RWPE2 (cell line): ENCODE data around the gene KSR2.

Experiments
- ATAC-seq: fragments of 200-7000 bp; cut with Tn5 transposase; 3 replicates; pipeline ENCODE4 v1.9.1; 2021; ENCODE audit warnings: low read depth
- DNase-seq: peaks from one replicate; pipeline ENCODE4 v3.0.0-alpha.2; 2020; ENCODE audit warnings: low spot score
- H3K27ac ChIP-seq: fragments of 450-650 bp; 2 replicates; pipeline ENCODE4 v1.5.1; 2017; ENCODE audit warnings: mild to moderate bottlenecking; ENCODE audit not compliant: poor library complexity, severe bottlenecking
- H3K27me3 ChIP-seq: fragments of 250-450 bp; sonication (Bioruptor Pico); 2 replicates; pipeline ENCODE4 v1.5.1; 2021; ENCODE audit warnings: mild to moderate bottlenecking, moderate library complexity; ENCODE audit not compliant: insufficient read depth, poor library complexity, severe bottlenecking
- H3K36me3 ChIP-seq: fragments of 250-450 bp; sonication (Bioruptor Pico); 2 replicates; pipeline ENCODE4 v1.5.1; 2020; ENCODE audit warnings: low read depth, mild to moderate bottlenecking, moderate library complexity
- H3K4me1 ChIP-seq: fragments of 250-450 bp; sonication (Bioruptor Pico); 2 replicates; pipeline ENCODE4 v1.5.1; 2021; ENCODE audit warnings: mild to moderate bottlenecking, moderate library complexity; ENCODE audit not compliant: insufficient read depth, poor library complexity, severe bottlenecking
- H3K4me3 ChIP-seq: fragments of 250-450 bp; sonication (Bioruptor Pico); 2 replicates; pipeline ENCODE4 v1.5.1; 2021; ENCODE audit warnings: mild to moderate bottlenecking, moderate library complexity; ENCODE audit not compliant: severe bottlenecking
- H3K9me3 ChIP-seq: fragments of 250-450 bp; sonication (Bioruptor Pico); 2 replicates; pipeline ENCODE4 v1.5.1; 2021; ENCODE audit warnings: mild to moderate bottlenecking, moderate library complexity; ENCODE audit not compliant: severe bottlenecking
- CTCF ChIP-seq: fragments of 450-650 bp; IDR thresholded peaks from one replicate; pipeline ENCODE4 v1.5.1; 2017; ENCODE audit warnings: mild to moderate bottlenecking, moderate library complexity; ENCODE audit not compliant: poor library complexity, severe bottlenecking

The KSR2 gene

GRCh38 chr12:117437516-117438255, 531.1 kb downstream of the KSR2 start:
- Histone ChIP-seq H3K9me3 (no peaks in the 10 kb centered on the region), H3K27me3 (no peaks in the 10 kb centered on the region), H3K27ac (no peak overlapping the region), H3K36me3 (no peaks in the 10 kb centered on the region), H3K4me1 (no peaks in the 10 kb centered on the region), H3K4me3 (no peak overlapping the region)
- DNase-seq (no peak), ATAC-seq (no peak)
- TF ChIP-seq CTCF = no peak

GRCh38 chr12:117433878-117434277, 534.9 kb downstream of the KSR2 start:
- TF ChIP-seq CTCF = no peak
- Histone ChIP-seq H3K4me1 (no peaks in the 10 kb centered on the region), H3K27me3 (no peaks in the 10 kb centered on the region), H3K36me3 (no peaks in the 10 kb centered on the region), H3K9me3 (no peaks in the 10 kb centered on the region), H3K27ac (no peak overlapping the region), H3K4me3 (no peak overlapping the region)
- ATAC-seq (no peak), DNase-seq (no peak)

- Histone ChIP-seq H3K9me3 (no peaks in the 10 kb centered on the region), H3K27ac (no peak overlapping the region), H3K4me3 (no peak overlapping the region), H3K36me3 (no peaks in the 10 kb centered on the region), H3K4me1 (no peaks in the 10 kb centered on the region), H3K27me3 (no peaks in the 10 kb centered on the region)
- no peak for TF ChIP-seq CTCF
- ATAC-seq (no peak), DNase-seq (no peak)
Measured at GRCh38 chr12:117430246-117430645, 538.5 kb downstream of the KSR2 start.

- ATAC-seq (no peak), DNase-seq (no peak)
- Histone ChIP-seq H3K9me3 (no peaks in the 10 kb centered on the region), H3K27ac (no peak overlapping the region), H3K4me3 (no peak overlapping the region), H3K36me3 (no peaks in the 10 kb centered on the region), H3K27me3 (no peaks in the 10 kb centered on the region), H3K4me1 (no peaks in the 10 kb centered on the region)
- TF ChIP-seq CTCF = no peak
Measured at GRCh38 chr12:117427211-117427610, 541.6 kb downstream of the KSR2 start.

GRCh38 chr12:117421987-117422386, 546.8 kb downstream of the KSR2 start:
- ATAC-seq = no peak
- no peak for DNase-seq
- TF ChIP-seq CTCF = no peak

More at GRCh38 chr12:117421987-117422386, 546.8 kb downstream of the KSR2 start:
- Histone ChIP-seq H3K4me1 (no peaks in the 10 kb centered on the region), H3K36me3 (no peaks in the 10 kb centered on the region), H3K9me3 (no peaks in the 10 kb centered on the region), H3K27ac (no peak overlapping the region), H3K27me3 (peaks cover 3% of the 10 kb centered on the region), H3K4me3 (no peak overlapping the region)
